PC-9 (cell line): ENCODE measurements around the gene OR8D2.

Experiments
- EZH2 ChIP-seq: fragments of 200-600 bp; sonication (generic); IDR thresholded peaks from 2 replicates; pipeline ENCODE4 v1.8.0; 2017; ENCODE audit warnings: antibody characterized with exemption, low read depth
- TF ChIP-seq, protein P1 (sequence below): fragments of 200-600 bp; sonication (generic); conservative IDR thresholded peaks from 2 replicates; pipeline ENCODE4 v1.6.1; 2017; ENCODE audit warnings: mixed run types, antibody characterized with exemption, mild to moderate bottlenecking, moderate library complexity

DNA sequence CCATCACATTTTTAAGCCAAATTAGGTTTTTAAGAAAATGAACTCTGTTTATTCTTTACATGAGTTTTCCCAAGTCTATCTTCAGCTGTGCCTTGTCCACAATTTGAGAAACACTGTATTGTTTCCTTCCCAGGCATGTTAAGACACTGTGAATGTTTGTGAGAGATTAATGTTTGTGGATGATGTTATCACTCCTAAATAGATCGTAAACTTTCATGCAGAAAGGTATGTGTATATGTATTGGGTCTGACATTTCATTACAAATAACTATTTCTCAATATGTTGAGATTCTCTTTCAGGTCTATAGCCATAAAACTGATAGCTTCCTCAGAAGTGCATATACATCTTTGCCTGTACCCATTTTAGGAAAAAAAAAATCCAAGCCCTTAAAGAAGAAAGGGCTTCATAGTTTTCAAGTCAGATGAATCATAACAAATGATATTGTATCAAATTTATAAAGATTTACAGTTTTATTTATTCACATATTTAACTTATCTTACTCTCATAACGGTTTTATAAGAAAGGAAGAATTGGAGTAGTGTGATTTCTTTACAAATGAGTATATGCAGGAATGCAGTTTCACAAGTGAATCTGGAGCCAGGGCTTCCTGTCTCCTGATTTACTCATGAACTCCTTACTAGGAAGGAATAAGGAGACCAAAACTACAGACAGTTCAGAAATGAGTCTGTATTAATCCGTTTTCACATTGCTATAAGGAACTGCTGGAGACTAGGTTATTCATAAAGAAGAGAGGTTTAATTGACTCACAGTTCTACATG, 17.5 kb downstream of the OR8D2 start:
- TF ChIP-seq, protein P1, sequence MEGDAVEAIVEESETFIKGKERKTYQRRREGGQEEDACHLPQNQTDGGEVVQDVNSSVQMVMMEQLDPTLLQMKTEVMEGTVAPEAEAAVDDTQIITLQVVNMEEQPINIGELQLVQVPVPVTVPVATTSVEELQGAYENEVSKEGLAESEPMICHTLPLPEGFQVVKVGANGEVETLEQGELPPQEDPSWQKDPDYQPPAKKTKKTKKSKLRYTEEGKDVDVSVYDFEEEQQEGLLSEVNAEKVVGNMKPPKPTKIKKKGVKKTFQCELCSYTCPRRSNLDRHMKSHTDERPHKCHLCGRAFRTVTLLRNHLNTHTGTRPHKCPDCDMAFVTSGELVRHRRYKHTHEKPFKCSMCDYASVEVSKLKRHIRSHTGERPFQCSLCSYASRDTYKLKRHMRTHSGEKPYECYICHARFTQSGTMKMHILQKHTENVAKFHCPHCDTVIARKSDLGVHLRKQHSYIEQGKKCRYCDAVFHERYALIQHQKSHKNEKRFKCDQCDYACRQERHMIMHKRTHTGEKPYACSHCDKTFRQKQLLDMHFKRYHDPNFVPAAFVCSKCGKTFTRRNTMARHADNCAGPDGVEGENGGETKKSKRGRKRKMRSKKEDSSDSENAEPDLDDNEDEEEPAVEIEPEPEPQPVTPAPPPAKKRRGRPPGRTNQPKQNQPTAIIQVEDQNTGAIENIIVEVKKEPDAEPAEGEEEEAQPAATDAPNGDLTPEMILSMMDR: no peak
- TF ChIP-seq EZH2: no peak
